Type B pancreatic cell (in vitro differentiated cells): ENCODE data around the gene CHST15. TPM values are rescaled to one million over a fixed set of nuclear protein-coding genes. Genes with fewer than 3 reads are reported as not detected.
A peak's percentile ranks its signal among the peaks of the same experiment; 100 is the strongest.

Source experiments
- DNase-seq: peaks from one replicate; pipeline ENCODE4 v3.0.0; 2021; ENCODE audit warnings: mixed read lengths; ENCODE audit not compliant: unreplicated experiment; ENCODE audit errors: extremely low spot score
- H3K27ac Mint-ChIP-seq: 2 replicates; pipeline ENCODE4 v1.8.0; 2021; ENCODE audit warnings: mild to moderate bottlenecking, mixed read lengths
- H3K27me3 Mint-ChIP-seq: 2 replicates; pipeline ENCODE4 v1.8.0; 2021; ENCODE audit warnings: mixed read lengths
- H3K36me3 Mint-ChIP-seq: 2 replicates; pipeline ENCODE4 v1.8.0; 2021; ENCODE audit warnings: mixed read lengths
- H3K4me1 Mint-ChIP-seq: one replicate; pipeline ENCODE4 v1.8.0; 2021; ENCODE audit warnings: mixed read lengths; ENCODE audit not compliant: unreplicated experiment
- H3K4me3 Mint-ChIP-seq: 2 replicates; pipeline ENCODE4 v1.8.0; 2021; ENCODE audit warnings: mild to moderate bottlenecking, mixed read lengths
- H3K9me3 Mint-ChIP-seq: 2 replicates; pipeline ENCODE4 v1.8.0; 2021; ENCODE audit warnings: mixed read lengths
- CTCF ChIP-seq: fragments of 200-600 bp; sonication (generic); conservative IDR thresholded peaks from 2 replicates; pipeline ENCODE4 v1.5.0; 2021; ENCODE audit warnings: antibody characterized with exemption, mild to moderate bottlenecking
- total RNA-seq: library from RNA; stranded (reverse); gene quantifications from 2 replicates; pipeline ENCODE4 v1.2.1, GENCODE V29; 2021; ENCODE audit warnings: low replicate concordance

Gene CHST15
- total RNA-seq, 1 donor from 2014 or later, result 22.9 TPM

GRCh38 chr10:123988694-123989093 is 104.7 kb downstream of the CHST15 start:
- Mint-ChIP-seq H3K9me3 (no peaks in the 10 kb centered on the region), H3K27me3 (peaks cover 56% of the 10 kb centered on the region), H3K36me3 (peaks cover 12% of the 10 kb centered on the region), H3K27ac (no peak overlapping the region), H3K4me3 (no peak overlapping the region), H3K4me1 (no peaks in the 10 kb centered on the region)
- DNase-seq, result no peak
- TF ChIP-seq CTCF, result no peak

- no peak overlapping the region for H3K27ac Mint-ChIP-seq
- H3K36me3 Mint-ChIP-seq, result peaks cover 12% of the 10 kb centered on the region
- H3K4me1 Mint-ChIP-seq, result no peaks in the 10 kb centered on the region
- DNase-seq, result no peak
- no peak for TF ChIP-seq CTCF
- peaks cover 49% of the 10 kb centered on the region for H3K27me3 Mint-ChIP-seq
- H3K9me3 Mint-ChIP-seq, result no peaks in the 10 kb centered on the region
- no peak overlapping the region for H3K4me3 Mint-ChIP-seq
Measured at GRCh38 chr10:123986736-123987135, 106.7 kb downstream of the CHST15 start.

GRCh38 chr10:123974406-123974805 is 119.0 kb downstream of the CHST15 start:
- H3K4me3 Mint-ChIP-seq, result no peak overlapping the region
- peaks cover 82% of the 10 kb centered on the region for H3K27me3 Mint-ChIP-seq
- H3K9me3 Mint-ChIP-seq, result no peaks in the 10 kb centered on the region
- no peaks in the 10 kb centered on the region for H3K36me3 Mint-ChIP-seq
- DNase-seq, result no peak
- peaks cover 23% of the 10 kb centered on the region for H3K4me1 Mint-ChIP-seq
- TF ChIP-seq CTCF, result no peak
- H3K27ac Mint-ChIP-seq, result no peak overlapping the region

GRCh38 chr10:123972481-123973401 is 120.7 kb downstream of the CHST15 start:
- peaks cover 23% of the 10 kb centered on the region for H3K4me1 Mint-ChIP-seq
- no peak overlapping the region for H3K27ac Mint-ChIP-seq
- H3K36me3 Mint-ChIP-seq, result no peaks in the 10 kb centered on the region
- H3K4me3 Mint-ChIP-seq, result peak overlapping the region; percentile 80
- TF ChIP-seq CTCF, result peak; percentile 56
- peaks cover 87% of the 10 kb centered on the region for H3K27me3 Mint-ChIP-seq
- no peaks in the 10 kb centered on the region for H3K9me3 Mint-ChIP-seq
- DNase-seq, result no peak

GRCh38 chr10:123970927-123971286 is 122.5 kb downstream of the CHST15 start:
- TF ChIP-seq CTCF, result no peak

More at GRCh38 chr10:123970927-123971286, 122.5 kb downstream of the CHST15 start:
- H3K36me3 Mint-ChIP-seq, result no peaks in the 10 kb centered on the region
- peak overlapping the region; percentile 50 for H3K4me3 Mint-ChIP-seq
- no peaks in the 10 kb centered on the region for H3K9me3 Mint-ChIP-seq
- H3K27me3 Mint-ChIP-seq, result peaks cover 77% of the 10 kb centered on the region
- no peak for DNase-seq
- peaks cover 23% of the 10 kb centered on the region for H3K4me1 Mint-ChIP-seq
- H3K27ac Mint-ChIP-seq, result no peak overlapping the region
